Caco-2 (cell line): ENCODE results near the gene FAM131B. TPM values are rescaled to one million over a fixed set of nuclear protein-coding genes. Genes with fewer than 3 reads are reported as not detected.

Experiments used
- BruUV-seq: library from RNA; stranded (reverse); fragments of 400-500 nt; replicated peaks from 2 replicates; lab custom pipeline; 2021; lab: Mats Ljungman, UMichigan
- CTCF ChIA-PET: fragments of 300-600 bp; sonication (Branson Sonifier 250); formaldehyde crosslinking; loops from one replicate; lab custom pipeline; 2022; ENCODE audit warnings: antibody characterized with exemption; lab: Charles Lee
- POLR2A ChIA-PET: fragments of 300-600 bp; sonication (Branson Sonifier 250); formaldehyde crosslinking; loops from one replicate; lab custom pipeline; 2022; ENCODE audit warnings: antibody characterized with exemption; lab: Charles Lee
- DNase-seq, 2 experiments: peaks; one replicate each; pipeline versions ENCODE4 v3.0.0 to v3.0.0-alpha.2; 2020 to 2022
- H3K27me3 ChIP-seq: replicated peaks from 2 replicates; pipeline ENCODE4 v1.6.0; 2011; ENCODE audit warnings: low read length; ENCODE audit not compliant: control insufficient read depth, insufficient read depth
- H3K36me3 ChIP-seq: 2 replicates; pipeline ENCODE4 v1.5.1; 2011; ENCODE audit warnings: low read length; ENCODE audit not compliant: control insufficient read depth, insufficient read depth
- H3K4me1 ChIP-seq: fragments of 250-450 bp; sonication (Bioruptor Pico); 2 replicates; pipeline ENCODE4 v1.5.1; 2020; ENCODE audit warnings: mild to moderate bottlenecking
- H3K4me3 ChIP-seq: 2 replicates; pipeline ENCODE4 v1.5.1; 2011; ENCODE audit warnings: low read depth, mild to moderate bottlenecking, control low read depth, low read length
- H3K9me3 ChIP-seq: fragments of 250-450 bp; sonication (Bioruptor Pico); 2 replicates; pipeline ENCODE4 v1.5.1; 2020; ENCODE audit warnings: mild to moderate bottlenecking, moderate library complexity
- H3K27ac Mint-ChIP-seq: one replicate; pipeline ENCODE4 v1.8.0; 2022; ENCODE audit warnings: mixed read lengths; ENCODE audit not compliant: unreplicated experiment
- H3K27me3 Mint-ChIP-seq: one replicate; pipeline ENCODE4 v1.8.0; 2022; ENCODE audit warnings: mixed read lengths; ENCODE audit not compliant: insufficient read depth, unreplicated experiment
- H3K36me3 Mint-ChIP-seq: one replicate; pipeline ENCODE4 v1.8.0; 2022; ENCODE audit warnings: mild to moderate bottlenecking, mixed read lengths; ENCODE audit not compliant: insufficient read depth, unreplicated experiment
- H3K4me1 Mint-ChIP-seq: one replicate; pipeline ENCODE4 v1.8.0; 2022; ENCODE audit warnings: low read depth, mixed read lengths; ENCODE audit not compliant: unreplicated experiment
- H3K4me3 Mint-ChIP-seq: one replicate; pipeline ENCODE4 v1.8.0; 2022; ENCODE audit warnings: mild to moderate bottlenecking, moderate library complexity, mixed read lengths; ENCODE audit not compliant: unreplicated experiment
- H3K9me3 Mint-ChIP-seq: one replicate; pipeline ENCODE4 v1.8.0; 2022; ENCODE audit warnings: mixed read lengths; ENCODE audit not compliant: unreplicated experiment
- intact Hi-C: fragments of 100-400 bp; cut with micrococcal nuclease; formaldehyde crosslinking; loops from one replicate; pipeline ENCODE4 v1.10.0; 2022; ENCODE audit not compliant: unreplicated experiment
- total RNA-seq: library from RNA; stranded (reverse); gene quantifications from 2 replicates; pipeline ENCODE4 v1.2.3, GENCODE V29; 2022
- TF ChIP-seq, protein P1 (sequence below), 2 experiments: fragments of 200-600 bp in 1 of 2; IDR thresholded peaks; 1 replicate in 1 of 2; 2 replicates in 1 of 2; pipeline versions ENCODE4 v1.5.1 to v1.8.0; 2011 to 2022; ENCODE audit warnings: antibody characterized with exemption in 1 of 2, control low read depth in 1 of 2, inconsistent platforms in 1 of 2, low read depth in 1 of 2, low read length in 1 of 2, mild to moderate bottlenecking in 1 of 2, moderate library complexity in 1 of 2; ENCODE audit not compliant: insufficient read depth in 1 of 2, severe bottlenecking in 1 of 2, unreplicated experiment in 1 of 2

Gene FAM131B
- total RNA-seq, 1 experiment from 2014 or later = 22.3 TPM

DNA sequence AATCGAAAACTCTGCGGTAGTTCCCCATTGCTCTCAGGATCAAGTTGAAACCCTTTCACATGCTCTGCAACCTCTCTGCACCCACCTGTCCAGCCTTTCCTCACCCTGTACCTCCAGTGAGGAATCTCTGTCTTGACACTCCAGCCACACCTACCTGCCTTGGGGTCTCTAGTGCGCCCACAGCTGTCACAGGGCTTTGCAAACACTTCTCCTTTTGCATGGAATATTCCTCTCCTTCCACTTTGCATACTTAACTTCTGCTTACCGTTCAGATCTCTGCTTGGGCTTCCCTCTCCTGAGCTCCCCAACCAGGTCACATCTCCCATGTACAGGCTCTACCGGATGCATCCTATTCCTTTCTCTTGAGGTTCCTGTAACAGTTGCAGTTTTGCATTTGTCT is 12.0 kb upstream of the FAM131B start:
- no peaks in the 10 kb centered on the region for H3K27me3 Mint-ChIP-seq
- CTCF ChIA-PET = interaction anchor here (1.6 kb wide), 1 partner anchor 134 kb away, joined by 4 read pairs; no protein-coding TSS in a partner anchor

DNA sequence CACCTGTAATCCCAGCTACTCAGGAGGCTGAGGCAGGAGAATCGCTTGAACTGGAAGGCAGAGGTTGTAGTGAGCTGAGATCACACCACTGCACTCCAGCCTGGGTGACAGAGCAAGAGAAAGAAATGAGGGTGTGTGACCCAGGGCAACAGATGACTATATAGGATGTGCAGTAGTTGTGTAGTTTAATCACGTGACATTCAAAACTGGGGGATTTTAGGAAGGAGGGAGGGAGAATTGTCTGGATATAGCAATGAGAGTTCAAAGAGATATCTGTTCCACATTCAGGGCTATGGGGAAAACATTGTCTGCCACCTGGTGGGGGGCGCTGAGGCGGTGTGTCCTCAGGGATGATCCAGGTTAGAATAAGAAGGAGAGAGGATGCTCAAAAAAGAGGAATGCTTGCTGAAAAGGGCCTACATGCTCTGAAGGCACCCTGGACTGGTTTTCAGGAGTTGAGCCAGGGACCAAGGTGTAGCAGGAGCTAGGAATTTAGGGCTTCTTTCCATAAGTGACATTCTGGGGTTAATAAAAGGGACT is 10.8 kb upstream of the FAM131B start:
- H3K9me3 Mint-ChIP-seq = no peaks in the 10 kb centered on the region
- H3K36me3 Mint-ChIP-seq = peaks cover 11% of the 10 kb centered on the region
- ChIA-PET CTCF (interaction anchor here (1.1 to 2.3 kb wide), 3 partner anchors 28 to 133 kb away, joined by 3 to 9 read pairs (median 5); partner anchors contain the start of gene GSTK1), POLR2A (no interaction called here)
- H3K27ac Mint-ChIP-seq = no peak overlapping the region
- intact Hi-C loops = loop anchor here (1.0 kb wide), 2 partner anchors 52 to 133 kb away; no protein-coding TSS in a partner anchor
- Histone ChIP-seq H3K4me3 (no peak overlapping the region), H3K4me1 (peaks cover 39% of the 10 kb centered on the region), H3K27me3 (no peaks in the 10 kb centered on the region), H3K36me3 (no peaks in the 10 kb centered on the region), H3K9me3 (no peaks in the 10 kb centered on the region)
- TF ChIP-seq, protein P1, sequence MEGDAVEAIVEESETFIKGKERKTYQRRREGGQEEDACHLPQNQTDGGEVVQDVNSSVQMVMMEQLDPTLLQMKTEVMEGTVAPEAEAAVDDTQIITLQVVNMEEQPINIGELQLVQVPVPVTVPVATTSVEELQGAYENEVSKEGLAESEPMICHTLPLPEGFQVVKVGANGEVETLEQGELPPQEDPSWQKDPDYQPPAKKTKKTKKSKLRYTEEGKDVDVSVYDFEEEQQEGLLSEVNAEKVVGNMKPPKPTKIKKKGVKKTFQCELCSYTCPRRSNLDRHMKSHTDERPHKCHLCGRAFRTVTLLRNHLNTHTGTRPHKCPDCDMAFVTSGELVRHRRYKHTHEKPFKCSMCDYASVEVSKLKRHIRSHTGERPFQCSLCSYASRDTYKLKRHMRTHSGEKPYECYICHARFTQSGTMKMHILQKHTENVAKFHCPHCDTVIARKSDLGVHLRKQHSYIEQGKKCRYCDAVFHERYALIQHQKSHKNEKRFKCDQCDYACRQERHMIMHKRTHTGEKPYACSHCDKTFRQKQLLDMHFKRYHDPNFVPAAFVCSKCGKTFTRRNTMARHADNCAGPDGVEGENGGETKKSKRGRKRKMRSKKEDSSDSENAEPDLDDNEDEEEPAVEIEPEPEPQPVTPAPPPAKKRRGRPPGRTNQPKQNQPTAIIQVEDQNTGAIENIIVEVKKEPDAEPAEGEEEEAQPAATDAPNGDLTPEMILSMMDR (IDR thresholded peaks at IDR 0.05; ENCODE audit: insufficient read depth in 1 of 2, low read depth in 1 of 2, low read length in 1 of 2, severe bottlenecking in 1 of 2, unreplicated experiment in 1 of 2) = peak; percentile 34 to 75
- peak in 1 of 2 experiments; percentile 70 for DNase-seq
- peaks cover 40% of the 10 kb centered on the region for H3K4me1 Mint-ChIP-seq
- no peak overlapping the region for H3K4me3 Mint-ChIP-seq
- H3K27me3 Mint-ChIP-seq = no peaks in the 10 kb centered on the region
- BruUV-seq = no TSS peak

More for the DNA sequence above, 12.0 kb upstream of the FAM131B start:
- no TSS peak for BruUV-seq
- Mint-ChIP-seq H3K9me3 (no peaks in the 10 kb centered on the region), H3K27ac (no peak overlapping the region), H3K4me3 (no peak overlapping the region), H3K36me3 (peaks cover 16% of the 10 kb centered on the region), H3K4me1 (peaks cover 44% of the 10 kb centered on the region)
- Histone ChIP-seq H3K27me3 (no peaks in the 10 kb centered on the region), H3K9me3 (no peaks in the 10 kb centered on the region), H3K4me3 (no peak overlapping the region), H3K36me3 (no peaks in the 10 kb centered on the region), H3K4me1 (peaks cover 37% of the 10 kb centered on the region)
- no peak for DNase-seq
- intact Hi-C loops = no loop called here
- POLR2A ChIA-PET = no interaction called here
- TF ChIP-seq, protein P1 (IDR thresholded peaks at IDR 0.05; ENCODE audit: insufficient read depth in 1 of 2, low read depth in 1 of 2, low read length in 1 of 2, severe bottlenecking in 1 of 2, unreplicated experiment in 1 of 2) = no peak

DNA sequence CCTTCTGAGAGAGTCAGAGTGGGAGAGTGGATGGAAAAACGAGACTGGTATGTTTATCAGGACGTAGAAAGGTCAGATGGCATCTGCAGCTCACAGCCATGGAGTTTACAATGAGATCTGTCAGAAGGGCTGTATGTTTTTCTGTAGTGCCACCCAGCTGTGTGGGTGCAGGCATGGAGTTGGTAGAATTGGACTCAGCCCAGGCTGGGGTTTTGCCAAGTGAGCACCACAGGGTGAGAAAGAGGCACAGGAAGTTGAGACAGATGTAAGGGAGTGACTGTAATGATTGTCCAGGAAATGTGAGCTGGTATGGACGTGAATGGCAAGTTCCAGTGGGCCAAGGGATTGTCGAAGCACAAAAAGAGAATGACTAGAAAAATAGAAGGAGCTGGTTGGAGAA is 9.6 kb upstream of the FAM131B start:
- H3K4me1 Mint-ChIP-seq = peaks cover 46% of the 10 kb centered on the region
- ChIA-PET CTCF (interaction anchor here (0.6 to 2.3 kb wide), 5 partner anchors 8 to 132 kb away, joined by 3 to 9 read pairs (median 5); partner anchors contain the start of genes EPHA1 and GSTK1), POLR2A (interaction anchor here (0.6 kb wide), 1 partner anchor 8 kb away, joined by 3 read pairs; no protein-coding TSS in a partner anchor)
- Histone ChIP-seq H3K36me3 (no peaks in the 10 kb centered on the region), H3K4me1 (peaks cover 50% of the 10 kb centered on the region), H3K4me3 (no peak overlapping the region), H3K27me3 (no peaks in the 10 kb centered on the region), H3K9me3 (no peaks in the 10 kb centered on the region)
- H3K36me3 Mint-ChIP-seq = peaks cover 11% of the 10 kb centered on the region
- H3K27me3 Mint-ChIP-seq = no peaks in the 10 kb centered on the region
- peak overlapping the region; percentile 96 for H3K27ac Mint-ChIP-seq
- no TSS peak for BruUV-seq
- peak in 1 of 2 experiments; percentile 31 for DNase-seq
- H3K9me3 Mint-ChIP-seq = no peaks in the 10 kb centered on the region
- TF ChIP-seq, protein P1 (IDR thresholded peaks at IDR 0.05; ENCODE audit: insufficient read depth in 1 of 2, low read depth in 1 of 2, low read length in 1 of 2, severe bottlenecking in 1 of 2, unreplicated experiment in 1 of 2) = no peak
- H3K4me3 Mint-ChIP-seq = no peak overlapping the region
- intact Hi-C loops = no loop called here
